ENCODE data around the gene KXD1. TPM values are rescaled to one million over a fixed set of nuclear protein-coding genes. Genes with fewer than 3 reads are reported as not detected.

The KXD1 gene
- total RNA-seq, 4 donors from 2014 or later = 82.0 to 226 (median 142) TPM

DNA sequence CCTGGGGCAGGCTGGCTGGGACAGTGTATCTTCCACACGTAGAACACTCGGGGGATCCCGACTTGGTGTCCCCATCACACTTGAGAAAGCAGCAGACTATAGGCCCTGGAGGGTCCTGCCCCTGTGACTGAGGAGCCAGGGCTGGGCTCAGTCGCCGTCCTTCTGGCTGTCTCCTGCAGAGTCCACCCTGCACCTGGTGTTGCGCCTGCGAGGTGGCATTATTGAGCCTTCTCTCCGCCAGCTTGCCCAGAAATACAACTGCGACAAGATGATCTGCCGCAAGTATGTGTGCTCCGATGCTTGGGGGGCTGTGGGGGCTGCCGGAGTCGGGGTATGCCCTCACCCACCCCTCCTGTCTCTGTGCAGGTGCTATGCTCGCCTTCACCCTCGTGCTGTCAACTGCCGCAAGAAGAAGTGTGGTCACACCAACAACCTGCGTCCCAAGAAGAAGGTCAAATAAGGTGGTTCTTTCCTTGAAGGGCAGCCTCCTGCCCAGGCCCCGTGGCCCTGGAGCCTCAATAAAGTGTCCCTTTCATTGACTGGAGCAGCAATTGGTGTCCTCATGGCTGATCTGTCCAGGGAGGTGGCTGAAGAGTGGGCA is 17.1 kb downstream of the KXD1 start:
- Histone ChIP-seq H3K4me3 (no peak overlapping the region), H3K27me3 (no peaks in the 10 kb centered on the region), H3K36me3 (peaks cover 0 to 43% (median 0%) of the 10 kb centered on the region in 3 donors), H3K27ac (no peak overlapping the region), H3K4me1 (peaks cover 3 to 17% (median 12%) of the 10 kb centered on the region in 4 donors), H3K9me3 (no peaks in the 10 kb centered on the region)
- DNase-seq = no peak
- no peak for TF ChIP-seq POLR2A (IDR thresholded peaks at IDR 0.05)
- TF ChIP-seq, protein P1, sequence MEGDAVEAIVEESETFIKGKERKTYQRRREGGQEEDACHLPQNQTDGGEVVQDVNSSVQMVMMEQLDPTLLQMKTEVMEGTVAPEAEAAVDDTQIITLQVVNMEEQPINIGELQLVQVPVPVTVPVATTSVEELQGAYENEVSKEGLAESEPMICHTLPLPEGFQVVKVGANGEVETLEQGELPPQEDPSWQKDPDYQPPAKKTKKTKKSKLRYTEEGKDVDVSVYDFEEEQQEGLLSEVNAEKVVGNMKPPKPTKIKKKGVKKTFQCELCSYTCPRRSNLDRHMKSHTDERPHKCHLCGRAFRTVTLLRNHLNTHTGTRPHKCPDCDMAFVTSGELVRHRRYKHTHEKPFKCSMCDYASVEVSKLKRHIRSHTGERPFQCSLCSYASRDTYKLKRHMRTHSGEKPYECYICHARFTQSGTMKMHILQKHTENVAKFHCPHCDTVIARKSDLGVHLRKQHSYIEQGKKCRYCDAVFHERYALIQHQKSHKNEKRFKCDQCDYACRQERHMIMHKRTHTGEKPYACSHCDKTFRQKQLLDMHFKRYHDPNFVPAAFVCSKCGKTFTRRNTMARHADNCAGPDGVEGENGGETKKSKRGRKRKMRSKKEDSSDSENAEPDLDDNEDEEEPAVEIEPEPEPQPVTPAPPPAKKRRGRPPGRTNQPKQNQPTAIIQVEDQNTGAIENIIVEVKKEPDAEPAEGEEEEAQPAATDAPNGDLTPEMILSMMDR (IDR thresholded peaks at IDR 0.05) = no peak

DNA sequence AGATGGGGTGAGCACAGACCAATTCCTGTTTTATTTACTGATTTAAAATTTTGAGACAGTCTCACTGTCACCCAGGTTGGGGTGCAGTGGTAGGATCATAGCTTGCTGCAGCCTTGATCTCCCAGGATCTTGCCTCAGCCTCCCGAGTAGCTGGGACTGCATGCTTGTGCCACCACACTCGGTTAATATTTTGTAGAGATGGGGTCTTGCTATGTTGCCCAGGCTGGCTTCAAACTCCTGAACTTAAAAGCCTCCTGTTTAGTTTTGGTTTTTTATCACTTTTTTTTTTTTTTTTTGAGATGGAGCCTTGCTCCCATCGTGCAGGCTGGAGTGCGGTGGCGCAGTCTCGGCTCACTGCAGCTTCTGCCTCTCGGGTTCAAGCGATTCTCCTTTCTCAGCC is 18.7 kb downstream of the KXD1 start:
- DNase-seq = no peak
- Histone ChIP-seq H3K9me3 (no peaks in the 10 kb centered on the region), H3K27me3 (no peaks in the 10 kb centered on the region), H3K27ac (no peak overlapping the region), H3K36me3 (peaks cover 0 to 43% (median 0%) of the 10 kb centered on the region in 3 donors), H3K4me3 (no peak overlapping the region), H3K4me1 (peaks cover 3 to 17% (median 12%) of the 10 kb centered on the region in 4 donors)
- TF ChIP-seq, protein P1 (IDR thresholded peaks at IDR 0.05) = no peak
- TF ChIP-seq POLR2A (IDR thresholded peaks at IDR 0.05) = no peak

DNA sequence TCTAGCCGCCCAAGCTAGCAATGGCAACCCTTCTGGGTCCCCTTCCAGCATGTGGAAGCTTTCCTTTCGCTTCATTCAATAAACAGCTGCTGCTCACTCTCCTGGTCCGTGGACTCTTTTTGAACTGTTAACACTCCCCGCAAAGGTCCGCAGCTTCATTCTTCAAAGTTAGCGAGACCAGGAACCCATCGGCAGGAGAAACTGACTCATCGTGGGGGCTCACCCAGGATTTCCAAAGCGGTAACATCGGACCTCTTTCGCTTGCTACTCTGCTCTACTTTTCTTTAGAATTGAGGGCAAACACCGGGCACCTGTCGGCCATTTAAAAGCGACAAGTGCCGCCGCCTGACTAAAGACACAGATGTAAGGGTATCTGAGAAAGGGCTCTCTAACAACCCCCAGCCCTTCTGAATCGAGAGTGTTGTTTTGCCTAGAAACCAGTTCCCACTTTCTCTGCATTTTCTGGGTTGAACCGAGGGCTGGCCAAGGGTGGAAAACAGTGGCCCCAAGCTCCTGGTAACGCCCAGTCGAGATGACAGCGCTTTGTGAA is 19.8 kb downstream of the KXD1 start:
- peaks cover 3 to 15% (median 10%) of the 10 kb centered on the region in 4 donors for H3K4me1 ChIP-seq
- no peaks in the 10 kb centered on the region for H3K9me3 ChIP-seq
- no peak for DNase-seq
- TF ChIP-seq POLR2A (IDR thresholded peaks at IDR 0.05) = no peak
- TF ChIP-seq, protein P1 (IDR thresholded peaks at IDR 0.05) = no peak
- H3K36me3 ChIP-seq = peaks cover 0 to 43% (median 0%) of the 10 kb centered on the region in 3 donors
- H3K4me3 ChIP-seq = no peak overlapping the region
- H3K27me3 ChIP-seq = no peaks in the 10 kb centered on the region
- H3K27ac ChIP-seq = no peak overlapping the region

DNA sequence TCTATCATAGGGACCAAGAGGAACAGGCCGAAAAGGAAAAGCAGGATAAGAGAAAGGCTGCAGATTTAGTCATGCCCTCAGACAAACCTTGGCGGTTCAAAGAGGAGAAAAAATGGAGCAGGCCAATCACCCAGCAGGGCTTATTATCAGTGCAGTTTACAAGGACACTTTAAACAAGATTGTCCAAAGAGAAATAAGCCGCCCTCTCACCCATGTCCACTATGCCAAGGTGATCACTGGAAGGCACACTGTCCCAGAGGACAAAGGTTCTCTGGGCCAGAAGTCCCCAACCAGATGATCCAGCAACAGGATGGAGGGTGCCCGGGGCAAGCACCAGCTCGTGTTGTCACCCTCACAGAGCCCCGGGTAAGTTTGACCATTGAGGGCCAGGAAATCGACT is 22.6 kb downstream of the KXD1 start:
- Histone ChIP-seq H3K9me3 (no peaks in the 10 kb centered on the region), H3K4me3 (no peak overlapping the region), H3K36me3 (peaks cover 0 to 20% (median 0%) of the 10 kb centered on the region in 3 donors), H3K4me1 (no peaks in the 10 kb centered on the region), H3K27me3 (no peaks in the 10 kb centered on the region), H3K27ac (no peak overlapping the region)
- TF ChIP-seq, protein P1 (IDR thresholded peaks at IDR 0.05) = no peak
- TF ChIP-seq POLR2A (IDR thresholded peaks at IDR 0.05) = no peak
- DNase-seq = no peak

DNA sequence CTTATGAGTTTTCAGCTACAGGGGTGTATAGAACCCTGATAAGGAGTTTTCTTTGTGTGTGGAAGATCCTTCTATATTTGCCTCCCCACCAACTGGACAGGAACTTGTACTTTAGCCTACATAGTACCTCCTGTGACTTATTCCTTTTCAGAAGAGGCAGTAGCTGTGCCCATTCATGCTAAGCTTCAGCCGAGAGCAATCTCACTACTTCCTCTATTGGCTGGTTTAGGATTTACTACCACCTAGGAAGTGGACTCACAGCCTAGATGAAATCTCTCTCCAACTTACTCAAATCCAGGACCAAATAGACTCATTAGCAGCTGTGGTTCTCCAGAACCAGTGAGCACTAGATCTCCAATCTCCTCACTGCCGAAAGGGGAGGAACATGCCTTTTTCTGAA is 28.6 kb downstream of the KXD1 start:
- H3K9me3 ChIP-seq = no peaks in the 10 kb centered on the region
- TF ChIP-seq POLR2A (IDR thresholded peaks at IDR 0.05) = no peak
- TF ChIP-seq, protein P1 (IDR thresholded peaks at IDR 0.05) = peak in 1 of 6 experiments; percentile 9
- H3K4me1 ChIP-seq = peaks cover 0 to 14% (median 3%) of the 10 kb centered on the region in 4 donors
- no peak overlapping the region for H3K4me3 ChIP-seq
- peaks cover 0 to 11% (median 0%) of the 10 kb centered on the region in 3 donors for H3K36me3 ChIP-seq
- DNase-seq = no peak
- no peaks in the 10 kb centered on the region for H3K27me3 ChIP-seq
- no peak overlapping the region for H3K27ac ChIP-seq

All from Peyer's patch (tissue), 4 donors.